GM11168 (cell line): ENCODE results near the gene FRMD5.
"Not testable (repeated sequence)": the region's sequence is repeated elsewhere in the genome, so short reads cannot be mapped to it uniquely, and the experiment has no call there.

Experiments used
- in situ Hi-C: fragments of 300-500 bp; cut with MboI; formaldehyde crosslinking; loops from one replicate; pipeline ENCODE4 v1.12.0; 2022; ENCODE audit warnings: low sequenced_read_pairs; ENCODE audit not compliant: unreplicated experiment

Gene FRMD5

DNA sequence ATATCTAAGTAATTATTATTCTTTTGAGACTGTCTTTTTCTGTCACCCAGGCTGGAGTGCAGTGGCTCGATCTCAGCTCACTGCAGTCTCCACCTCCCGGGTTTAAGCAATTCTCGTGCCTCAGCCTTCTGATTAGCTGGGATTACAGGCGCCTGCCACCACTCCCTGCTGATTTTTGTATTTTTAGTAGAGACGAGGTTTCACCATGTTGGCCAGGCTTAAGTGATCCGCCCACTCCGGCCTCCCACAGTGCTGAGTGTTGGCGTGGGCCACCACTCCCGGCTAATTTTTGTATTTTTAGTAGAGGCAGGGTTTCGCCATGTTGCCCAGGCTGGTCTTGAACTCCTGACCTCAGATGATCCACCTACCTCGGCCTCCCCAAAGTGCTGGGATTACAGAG, 369.8 kb downstream of the FRMD5 start:
- in situ Hi-C loops, result not testable (repeated sequence)

DNA sequence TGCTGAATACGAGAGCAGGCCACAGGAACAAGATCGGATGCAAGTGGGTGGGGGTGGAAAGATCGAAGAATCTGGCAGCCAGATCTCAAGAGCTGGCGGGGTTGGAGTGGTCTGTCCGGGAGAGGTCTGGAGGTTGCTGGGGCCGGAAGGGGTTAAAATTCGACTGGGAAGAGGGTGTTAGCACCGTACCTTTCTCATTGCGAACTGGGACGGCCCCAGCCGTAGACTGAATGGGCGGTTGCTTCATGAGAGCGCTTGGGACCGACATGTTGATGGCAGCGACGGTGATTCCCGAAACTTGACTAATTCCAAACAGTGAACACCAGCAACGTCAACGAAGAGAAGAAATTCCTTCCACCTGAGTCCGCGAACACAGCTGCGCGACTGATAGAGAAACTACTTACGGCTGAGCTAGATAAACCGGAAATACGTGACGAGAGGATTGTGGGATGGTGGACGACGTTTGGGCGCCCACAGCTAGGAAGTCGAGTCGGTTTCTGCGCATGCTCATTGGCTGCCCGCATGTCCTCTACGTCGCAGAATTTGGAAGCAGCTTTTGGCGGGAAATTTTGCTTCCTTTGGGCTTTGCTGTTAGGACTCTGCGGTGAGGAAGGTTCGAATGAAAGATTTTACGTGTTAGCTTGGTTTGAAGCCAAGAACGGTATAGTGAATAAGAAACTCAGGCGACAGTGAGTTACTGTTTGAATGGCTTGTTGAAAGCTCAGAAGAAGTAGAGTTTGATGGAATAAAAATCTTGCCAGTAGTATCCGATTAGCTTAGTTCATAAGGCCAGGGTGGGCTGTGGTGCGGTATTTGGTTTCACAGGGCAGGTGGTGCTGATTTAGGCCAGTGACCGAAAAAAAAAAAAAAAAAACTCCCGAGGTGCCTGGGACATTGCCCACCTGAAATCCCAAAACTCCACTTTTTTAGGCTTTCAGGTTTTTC, 370.5 kb downstream of the FRMD5 start, which contains the start of gene MFAP1:
Gene MFAP1, minus strand, starts transcription at position 389 of the 945 bp plus-strand sequence. Its CDS starts 121 bp downstream, at position 268.
- in situ Hi-C loops, result no loop called here

DNA sequence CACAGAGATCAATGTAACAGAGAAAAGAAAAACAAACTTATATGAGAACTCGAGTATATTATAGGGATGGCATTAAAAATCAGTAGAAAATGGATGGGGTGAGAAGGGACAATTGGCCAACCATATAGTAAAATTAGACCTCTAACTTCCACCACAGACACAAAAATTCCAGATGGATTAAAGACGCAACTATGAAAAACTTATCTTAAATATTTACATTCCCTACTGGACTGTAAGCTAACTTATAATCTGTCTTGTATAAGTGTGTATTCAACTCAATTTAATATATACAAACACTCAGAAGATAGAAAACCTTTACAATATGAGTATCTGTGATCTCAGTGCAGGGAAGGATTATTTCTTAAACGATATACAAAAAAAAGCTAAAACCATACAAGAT, 373.6 kb downstream of the FRMD5 start:
- in situ Hi-C loops, result no loop called here
